Limb (tissue), 2 donors: ENCODE measurements around the gene ULK2.
"Not testable (repeated sequence)": the region's sequence is repeated elsewhere in the genome, so short reads cannot be mapped to it uniquely, and the experiment has no call there.

Experiments used
- DNase-seq, 2 donors: peaks; one replicate each; pipeline ENCODE4 v3.0.0-alpha.2; 2016; ENCODE audit errors: extremely low spot score in 2 of 2

ULK2 gene

DNA sequence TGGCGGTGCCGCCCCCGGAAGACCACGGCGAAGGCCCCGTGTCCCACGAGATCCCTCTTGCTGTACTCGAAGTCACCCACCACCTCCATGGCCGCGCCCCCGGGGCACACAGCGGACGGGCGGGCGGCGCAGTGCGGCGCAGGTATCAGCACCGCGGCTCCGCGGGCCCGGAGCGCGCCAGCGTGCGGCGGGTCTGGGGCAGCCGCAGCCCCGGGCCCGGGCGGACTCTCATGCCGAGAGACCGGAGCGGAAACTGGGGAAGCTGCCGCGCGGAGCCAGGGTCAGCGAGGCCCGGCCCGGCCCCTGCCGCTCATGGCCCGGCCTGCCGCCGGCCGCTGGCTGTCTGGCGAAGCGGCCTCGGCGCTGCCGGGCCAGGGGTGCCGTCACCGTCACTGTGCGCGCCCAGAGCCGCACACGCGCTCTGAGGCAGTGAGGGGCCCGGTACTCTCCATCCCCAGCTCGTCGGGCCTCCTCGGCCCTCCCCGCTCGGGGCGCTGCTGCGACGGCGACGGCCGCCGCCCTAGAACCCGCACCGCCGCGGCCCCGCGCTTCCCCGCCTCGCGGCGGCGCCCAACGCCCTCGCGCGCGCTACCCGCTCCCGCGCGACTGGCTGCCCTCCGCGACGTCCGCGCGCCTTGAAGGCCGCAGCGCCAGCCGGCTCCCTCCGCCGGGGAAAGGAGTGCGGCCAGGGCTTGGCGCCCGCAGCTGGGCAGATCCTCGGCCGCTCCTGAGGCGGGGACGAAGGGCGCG lies at the start of gene ULK2:
TSS of gene ULK2 (minus strand) at position 608 of the 750 bp plus-strand sequence. CDS start at position 89, 519 bp downstream.
- peak; percentile 75 to 87 for DNase-seq

- DNase-seq: no peak
Measured at GRCh38 chr17:19915245-19915978, 47.7 kb upstream of the ULK2 start.

- no peak for DNase-seq
Measured at GRCh38 chr17:19911033-19911432, 43.3 kb upstream of the ULK2 start.

- DNase-seq: no peak
Measured at GRCh38 chr17:19909139-19909538, 41.4 kb upstream of the ULK2 start.

DNA sequence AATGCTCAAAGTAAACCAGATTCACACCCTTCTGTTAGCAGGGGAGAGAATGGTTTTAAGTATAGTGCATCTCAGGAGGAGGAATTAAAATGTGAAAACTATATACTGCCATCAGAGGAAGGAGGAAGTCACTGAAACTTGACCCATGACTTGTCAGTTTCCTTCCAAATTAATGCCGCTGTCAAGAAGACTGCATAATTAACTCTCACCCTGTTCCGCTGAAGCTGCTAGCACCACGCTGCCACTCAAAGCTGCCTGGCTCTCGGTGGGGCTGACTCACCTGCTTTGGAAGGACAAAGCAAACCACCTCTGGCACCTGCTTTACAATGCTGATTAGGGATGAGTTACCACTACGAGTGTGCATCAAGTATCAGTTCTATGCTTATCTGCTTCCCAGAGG lies 37.8 kb upstream of the ULK2 start:
- no peak for DNase-seq

DNA sequence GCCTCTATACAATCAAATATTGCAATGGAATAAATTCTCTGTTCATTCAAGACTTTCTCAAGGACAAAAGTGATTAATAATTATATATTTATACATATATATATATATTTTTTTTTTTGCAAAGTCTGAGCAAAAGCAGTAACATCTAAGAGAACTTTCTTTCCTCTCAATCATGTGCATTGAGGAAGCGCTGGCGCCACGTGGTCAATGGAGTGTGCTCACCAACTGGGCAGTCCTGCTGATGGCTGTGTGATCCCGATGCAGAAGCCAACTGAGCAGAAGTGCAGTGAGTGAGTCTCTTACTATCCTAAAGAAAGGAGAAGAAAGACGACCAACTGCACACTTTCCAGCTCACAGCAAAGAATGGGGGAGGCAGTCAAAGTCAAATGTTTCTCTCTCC lies 37.2 kb upstream of the ULK2 start:
- DNase-seq: no peak

DNA sequence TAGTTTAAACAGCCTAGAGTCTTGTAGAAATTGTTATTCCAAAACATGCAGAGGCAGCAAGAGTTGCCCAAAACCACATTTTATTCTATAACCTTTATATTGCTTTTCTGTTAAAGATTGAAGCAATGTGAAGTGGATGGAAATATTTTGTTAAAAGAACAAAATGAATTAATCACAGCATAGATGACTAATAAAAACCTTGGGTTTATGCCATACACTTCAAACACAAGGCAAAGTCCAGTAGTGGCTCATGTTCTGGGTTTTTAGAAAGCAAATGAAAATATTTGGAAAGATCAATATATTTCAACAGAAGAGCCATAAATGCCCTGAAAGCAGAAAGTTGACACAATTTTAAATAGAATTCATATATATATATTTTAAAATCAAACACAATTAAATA lies 36.7 kb upstream of the ULK2 start:
- no peak for DNase-seq

- no peak for DNase-seq
Measured at GRCh38 chr17:19900809-19901208, 33.1 kb upstream of the ULK2 start.

GRCh38 chr17:19897903-19898302 lies 30.2 kb upstream of the ULK2 start:
- DNase-seq: no peak

GRCh38 chr17:19897090-19897837 lies 29.5 kb upstream of the ULK2 start:
- no peak for DNase-seq

- DNase-seq: no peak
Measured at GRCh38 chr17:19896679-19897078, 28.9 kb upstream of the ULK2 start.

DNA sequence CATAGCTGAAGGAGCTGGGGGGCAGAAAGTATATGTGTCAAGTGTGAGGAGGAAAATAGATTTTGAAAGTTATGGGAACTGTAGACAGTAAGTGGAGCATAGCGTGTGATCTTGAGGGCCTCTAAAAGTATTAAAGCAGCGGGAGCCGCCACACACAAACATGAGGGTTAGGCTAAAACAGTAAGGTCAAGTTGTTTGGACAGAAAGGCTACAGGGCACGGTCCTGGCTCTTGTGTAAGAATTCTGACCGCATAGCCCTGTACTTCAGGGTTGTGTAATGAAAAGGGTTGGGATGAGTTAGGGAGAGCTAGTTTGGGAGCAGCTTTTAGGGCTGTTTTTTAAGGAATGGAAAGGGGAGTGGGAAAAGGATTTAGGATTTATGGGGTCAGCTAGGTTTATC lies 22.8 kb upstream of the ULK2 start:
- DNase-seq: not testable (repeated sequence)

DNA sequence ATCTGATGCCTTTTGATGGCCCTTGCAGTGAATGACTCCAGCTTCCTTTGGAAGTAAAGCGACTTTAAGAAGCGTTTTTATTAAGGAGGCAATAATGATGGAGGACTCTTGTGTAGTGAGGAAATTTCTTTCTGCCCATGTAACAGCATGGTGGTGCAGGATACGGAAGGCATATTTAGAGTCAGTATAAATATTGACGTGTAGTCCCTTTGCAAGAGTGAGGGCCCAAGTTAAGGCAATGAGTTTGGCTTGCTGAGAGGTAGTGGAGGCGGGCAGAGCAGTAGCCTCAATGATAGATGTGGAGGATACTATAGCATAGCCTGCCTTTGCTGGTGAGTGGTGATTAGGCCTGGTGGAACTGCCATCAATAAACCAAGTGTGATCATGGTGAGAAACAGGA lies 22.3 kb upstream of the ULK2 start:
- not testable (repeated sequence) for DNase-seq

- no peak for DNase-seq
Measured at GRCh38 chr17:19886116-19886515, 18.4 kb upstream of the ULK2 start.

DNA sequence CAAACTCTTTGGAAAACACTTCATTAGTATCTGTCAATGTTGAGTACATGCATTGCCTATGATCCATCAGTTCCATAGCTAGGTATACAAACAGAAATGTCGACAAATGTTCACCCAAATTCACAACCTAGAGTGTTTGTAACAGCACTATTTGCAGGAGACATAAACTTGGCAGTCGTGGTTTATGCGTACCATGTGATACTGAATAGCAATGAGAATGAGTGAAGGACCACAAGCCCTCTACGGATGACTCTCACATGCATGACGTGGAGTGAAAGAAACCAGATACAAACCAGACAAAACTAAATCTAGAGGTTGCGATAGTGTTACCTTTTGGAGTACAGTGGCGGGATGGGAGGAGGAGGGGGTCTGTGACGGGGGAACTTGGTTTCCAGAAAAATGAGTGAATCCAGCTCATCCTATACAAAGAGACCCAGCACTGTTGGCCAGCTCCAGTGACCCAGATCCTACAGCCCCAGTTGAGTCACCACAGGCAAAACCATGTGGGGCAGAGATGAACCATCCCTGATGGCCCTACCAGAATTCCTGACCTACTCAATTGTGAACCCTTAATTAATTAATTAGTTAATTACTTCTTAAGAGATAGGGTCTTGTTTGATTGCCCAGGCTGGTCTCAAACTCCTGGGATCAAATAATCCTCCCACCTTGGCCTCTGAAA lies 15.9 kb upstream of the ULK2 start:
- no peak for DNase-seq

DNA sequence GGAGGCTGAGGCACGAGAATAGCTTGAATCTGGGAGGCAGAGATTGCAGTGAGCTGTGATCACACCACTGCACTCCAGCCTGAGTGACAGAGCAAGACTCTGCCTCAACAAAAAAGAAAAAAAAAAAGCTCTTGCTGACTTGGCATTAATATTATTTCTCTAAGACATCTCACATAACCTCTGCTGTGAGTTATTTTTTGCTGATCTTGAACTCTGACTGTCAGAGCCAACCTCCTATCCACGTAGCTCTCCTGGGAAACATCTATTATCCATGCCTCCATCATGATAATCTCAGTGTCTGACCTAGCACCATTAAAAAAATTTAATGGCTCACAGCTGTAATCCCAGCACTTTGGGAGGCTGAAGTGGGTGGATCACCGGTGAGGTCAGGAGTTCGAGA lies 12.7 kb upstream of the ULK2 start:
- DNase-seq: no peak

GRCh38 chr17:19877364-19877945 lies 9.7 kb upstream of the ULK2 start:
- DNase-seq: no peak

DNA sequence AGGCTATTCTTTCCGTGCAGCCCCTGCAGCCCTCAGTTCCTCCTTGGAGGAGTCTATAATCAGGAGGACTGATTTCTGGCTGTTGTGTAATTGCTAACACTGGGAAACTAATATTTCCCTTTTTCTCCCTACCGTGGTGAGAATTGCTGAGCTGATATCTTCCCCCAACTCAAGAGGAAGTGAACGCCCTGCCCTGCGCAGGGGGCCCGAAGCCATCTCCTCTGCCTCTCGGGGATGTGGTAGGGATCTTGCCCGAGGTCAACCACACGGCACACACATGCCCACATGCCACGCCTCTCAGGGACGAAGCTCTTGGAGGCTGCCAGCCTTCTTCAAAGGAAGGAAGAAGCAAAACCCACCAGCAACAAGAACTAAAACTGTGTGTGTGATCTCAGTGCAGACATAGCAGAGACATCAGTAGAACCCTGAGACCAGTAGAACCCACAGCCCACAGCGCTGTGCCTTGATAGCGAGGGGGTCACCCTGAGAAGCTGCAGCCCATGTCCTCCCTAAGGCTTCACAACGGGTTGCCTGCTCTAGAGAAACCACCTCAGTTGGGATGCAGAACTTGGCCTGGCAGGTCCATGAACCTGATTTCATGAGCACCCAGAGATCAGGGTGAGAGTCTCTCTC lies 8.9 kb upstream of the ULK2 start:
- no peak for DNase-seq

- no peak for DNase-seq
Measured at GRCh38 chr17:19874256-19874655, 6.5 kb upstream of the ULK2 start.

DNA sequence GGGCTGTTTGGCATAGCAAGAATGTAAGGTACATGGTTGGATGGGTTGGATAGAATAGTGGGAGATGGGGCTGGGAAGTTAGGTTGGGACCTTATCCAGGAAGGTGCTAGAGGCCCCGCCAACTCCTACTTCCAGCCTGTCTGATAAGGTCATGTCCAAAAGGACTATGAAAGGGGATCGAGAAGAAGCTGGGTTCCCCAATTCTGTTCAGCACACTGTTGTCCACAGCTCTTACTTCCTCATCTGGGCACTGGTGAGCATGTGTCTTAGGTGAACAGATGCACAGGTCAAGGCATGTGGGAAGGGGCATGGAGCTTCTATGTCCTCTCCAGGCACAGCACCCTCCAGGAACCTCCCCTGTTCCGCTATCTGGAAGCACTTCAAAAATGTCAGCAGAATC lies 5.6 kb upstream of the ULK2 start:
- DNase-seq: no peak

GRCh38 chr17:19868079-19868395 lies 301 bp upstream of the ULK2 start:
- DNase-seq: no peak
